ENCODE measurements around the gene RTBDN. TPM values are rescaled to one million over a fixed set of nuclear protein-coding genes. Genes with fewer than 3 reads are reported as not detected.
A peak's percentile ranks its signal among the peaks of the same experiment; 100 is the strongest.

The RTBDN gene
- not detected for total RNA-seq

GRCh38 chr19:12834566-12834943 is at the start of gene RTBDN:
Gene RTBDN (minus strand): TSS chr19:12834579. CDS start chr19:12829979, 4,600 bp downstream.
- no peak for DNase-seq (ENCODE audit: low spot score)

GRCh38 chr19:12882589-12882988 is 48.2 kb upstream of the RTBDN start:
- DNase-seq (ENCODE audit: low spot score) = no peak

- peak; percentile 96 for DNase-seq (ENCODE audit: low spot score)
Measured at GRCh38 chr19:12881172-12881808, 46.9 kb upstream of the RTBDN start, which contains the start of gene DNASE2. Gene DNASE2 (minus strand): TSS chr19:12881449. CDS start chr19:12881375, 74 bp downstream.

GRCh38 chr19:12880551-12881171 is 46.3 kb upstream of the RTBDN start:
- no peak for DNase-seq (ENCODE audit: low spot score)

- DNase-seq (ENCODE audit: low spot score) = no peak
Measured at GRCh38 chr19:12875086-12875485, 40.7 kb upstream of the RTBDN start.

- DNase-seq (ENCODE audit: low spot score) = no peak
Measured at GRCh38 chr19:12873891-12874745, 39.7 kb upstream of the RTBDN start.

- DNase-seq (ENCODE audit: low spot score) = peak; percentile 55
Measured at GRCh38 chr19:12872941-12873890, 38.8 kb upstream of the RTBDN start.

GRCh38 chr19:12872255-12872654 is 37.9 kb upstream of the RTBDN start:
- DNase-seq (ENCODE audit: low spot score) = no peak

GRCh38 chr19:12871681-12872080 is 37.3 kb upstream of the RTBDN start:
- no peak for DNase-seq (ENCODE audit: low spot score)

GRCh38 chr19:12868540-12869112 is 34.2 kb upstream of the RTBDN start:
- DNase-seq (ENCODE audit: low spot score) = no peak

- peak; percentile 47 for DNase-seq (ENCODE audit: low spot score)
Measured at GRCh38 chr19:12867120-12868099, 33.0 kb upstream of the RTBDN start.

GRCh38 chr19:12866416-12867119 is 32.2 kb upstream of the RTBDN start:
- no peak for DNase-seq (ENCODE audit: low spot score)

- no peak for DNase-seq (ENCODE audit: low spot score)
Measured at GRCh38 chr19:12865746-12866415, 31.5 kb upstream of the RTBDN start.

GRCh38 chr19:12864721-12865715 is 30.6 kb upstream of the RTBDN start:
- DNase-seq (ENCODE audit: low spot score) = no peak

GRCh38 chr19:12864143-12864542 is 29.8 kb upstream of the RTBDN start:
- no peak for DNase-seq (ENCODE audit: low spot score)

- no peak for DNase-seq (ENCODE audit: low spot score)
Measured at GRCh38 chr19:12859546-12859945, 25.2 kb upstream of the RTBDN start.

Measured in mucosa of gallbladder (tissue), 1 donor.